RPMI8226 (cell line): Measurements from ENCODE around the gene RORB.

Source experiments
- DNase-seq: peaks from one replicate; pipeline ENCODE4 v3.0.0-alpha.2; 2015

The RORB gene

DNA sequence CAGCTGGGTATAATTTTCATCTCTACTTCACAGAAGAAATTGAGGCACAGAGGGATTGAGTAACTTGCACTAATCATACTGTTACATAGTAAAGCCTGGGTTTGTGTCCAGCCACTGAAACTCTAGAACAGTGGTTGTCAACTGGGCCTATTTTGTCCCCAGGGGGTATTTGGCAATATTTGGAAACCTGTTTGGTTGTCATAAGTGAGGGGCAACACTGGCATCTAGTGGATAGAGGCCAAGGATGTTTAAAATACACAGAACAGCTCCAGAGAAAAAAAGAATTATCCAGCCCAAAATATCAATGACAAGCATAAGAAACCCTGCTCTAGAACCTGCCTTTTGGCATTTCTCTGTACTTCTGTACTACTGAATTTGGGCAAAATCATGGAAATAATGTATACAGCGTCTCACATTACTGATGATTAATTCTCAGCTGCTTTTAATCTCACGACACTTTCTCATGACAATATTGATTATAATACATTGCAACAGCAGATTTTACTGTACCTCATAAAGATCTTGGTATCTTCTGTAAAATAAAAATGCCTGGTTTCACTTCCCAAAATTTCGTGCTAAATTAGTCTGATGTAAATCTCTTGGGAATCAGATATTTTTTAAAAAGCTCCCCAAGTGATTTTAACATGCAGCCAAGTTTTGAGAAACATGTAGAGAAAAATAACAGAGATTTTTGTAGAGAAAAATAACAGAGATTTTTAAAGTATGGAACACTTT lies 112.7 kb downstream of the RORB start:
- no peak for DNase-seq

DNA sequence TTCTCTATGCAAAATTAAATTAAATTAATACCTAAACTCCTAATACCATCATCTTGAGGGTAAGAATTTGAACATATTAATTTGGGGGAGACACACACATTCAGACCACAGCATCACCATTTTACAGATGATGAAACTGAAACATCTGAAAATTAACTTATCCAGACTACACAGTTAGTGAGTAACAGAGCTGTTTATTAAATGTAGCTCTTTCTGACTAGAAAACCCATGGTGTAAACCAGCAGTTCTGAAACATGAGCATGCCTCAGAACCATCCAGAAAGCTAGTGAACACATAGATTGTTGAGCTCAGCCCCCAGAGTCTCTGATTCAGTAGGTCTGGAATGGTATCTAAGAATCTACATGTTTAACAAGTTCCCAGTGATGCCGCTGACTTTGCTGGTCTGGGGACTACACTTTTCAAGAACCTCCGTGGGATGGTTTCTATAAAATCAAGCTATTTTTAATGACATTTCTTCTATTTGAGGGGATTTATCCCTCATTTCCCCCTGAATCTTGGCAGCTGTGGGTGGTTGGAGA lies 113.5 kb downstream of the RORB start:
- DNase-seq, result no peak

DNA sequence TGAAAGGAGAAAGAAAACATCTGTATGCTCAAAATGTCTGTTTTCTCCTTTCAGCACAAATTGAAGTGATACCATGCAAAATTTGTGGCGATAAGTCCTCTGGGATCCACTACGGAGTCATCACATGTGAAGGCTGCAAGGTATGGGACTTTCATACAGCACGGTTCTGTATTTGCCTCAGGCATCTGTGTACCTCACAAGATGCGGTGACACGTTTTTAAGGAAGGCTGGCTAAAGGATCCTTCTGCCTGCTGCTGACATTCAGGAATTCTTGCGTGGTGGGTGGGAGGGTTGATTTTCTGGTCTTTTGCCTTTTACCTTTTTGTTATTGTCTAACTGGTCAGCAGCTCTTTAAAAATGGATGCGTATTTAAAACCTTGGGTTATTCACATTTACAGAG lies 133.1 kb downstream of the RORB start:
- no peak for DNase-seq

GRCh38 chr9:74639112-74639511 lies 142.0 kb downstream of the RORB start:
- DNase-seq, result no peak

GRCh38 chr9:74642376-74642775 lies 145.2 kb downstream of the RORB start:
- DNase-seq, result no peak

DNA sequence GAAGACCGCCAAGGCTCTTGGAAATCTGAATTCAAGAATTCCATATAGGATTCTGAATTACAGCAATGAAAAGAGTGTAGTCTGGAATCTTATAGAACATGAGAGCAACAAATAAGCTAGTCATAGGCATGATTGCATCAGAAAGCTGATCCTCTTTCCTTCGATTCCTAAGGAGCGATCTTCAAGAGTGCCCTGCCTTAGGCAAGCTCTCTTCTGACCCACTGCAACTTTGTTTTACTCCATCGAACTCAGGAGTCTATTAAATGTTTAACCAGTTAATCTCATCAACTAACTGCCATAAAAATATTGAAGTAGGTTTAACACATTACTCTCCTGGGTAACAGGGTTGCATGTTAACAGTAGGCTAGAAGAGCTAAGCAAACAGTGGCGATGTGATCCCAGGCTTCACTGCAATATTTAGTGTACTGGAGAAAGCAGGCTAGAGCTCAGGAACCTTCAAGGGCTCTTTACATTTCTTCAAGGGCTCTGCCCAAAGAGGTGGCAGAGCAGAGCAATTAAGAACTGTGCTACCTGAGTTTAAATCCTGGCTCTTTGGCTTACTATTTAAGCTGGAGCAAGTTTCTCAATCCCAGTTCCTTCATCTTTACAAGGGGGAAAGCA lies 146.3 kb downstream of the RORB start:
- no peak for DNase-seq

- no peak for DNase-seq
Observed at GRCh38 chr9:74644023-74644422, 146.9 kb downstream of the RORB start.

DNA sequence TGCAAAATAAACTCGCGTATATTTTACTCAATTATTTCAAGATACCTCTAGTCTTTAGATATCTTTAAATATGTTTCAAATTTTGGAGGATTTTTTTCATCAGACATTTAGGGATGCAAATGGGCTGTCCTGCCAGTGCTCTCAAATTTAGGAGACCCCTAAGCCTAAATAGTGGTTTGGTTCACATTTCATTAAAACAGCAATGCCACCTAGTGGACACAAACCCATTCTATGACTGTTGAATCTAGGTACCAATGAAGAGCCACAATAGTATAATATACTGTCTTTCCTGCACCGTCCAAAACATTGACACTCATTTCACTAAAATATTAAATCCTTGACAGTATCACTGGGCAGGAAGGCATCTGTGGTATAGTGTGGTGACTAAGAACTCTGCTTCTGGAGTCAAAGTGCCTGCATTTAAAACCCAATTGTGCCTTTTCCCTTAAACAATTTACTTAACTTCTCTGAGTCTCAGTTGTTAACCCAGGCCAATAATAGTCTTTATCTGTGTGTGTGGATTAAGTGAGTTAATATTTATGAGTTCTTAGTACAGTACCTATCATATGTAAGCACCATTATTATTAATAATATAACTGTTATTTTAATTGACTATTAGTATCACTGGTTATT lies 148.0 kb downstream of the RORB start:
- DNase-seq, result peak; percentile 8

GRCh38 chr9:74653410-74654080 lies 156.4 kb downstream of the RORB start:
- DNase-seq, result no peak

- DNase-seq, result no peak
Observed at GRCh38 chr9:74662674-74663073, 165.5 kb downstream of the RORB start.

DNA sequence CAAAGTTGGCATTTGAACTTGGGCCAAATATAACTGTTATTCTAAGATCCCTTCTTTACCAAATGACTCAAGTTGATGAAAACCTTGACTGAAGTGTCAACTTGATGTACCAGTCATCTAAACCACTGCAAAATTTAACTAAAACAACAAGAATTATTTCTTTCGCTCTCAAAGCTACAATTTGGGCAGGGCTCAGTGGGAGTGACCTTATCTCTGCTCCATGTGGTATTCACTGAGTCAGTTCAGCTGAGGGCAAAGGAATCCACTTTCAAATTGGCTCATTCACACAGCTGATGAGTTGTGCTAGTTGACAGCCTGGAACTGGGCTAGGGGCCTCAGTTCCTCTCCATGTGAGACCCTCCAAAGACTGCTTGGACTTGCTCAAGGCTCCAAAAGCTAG lies 166.3 kb downstream of the RORB start:
- DNase-seq, result no peak

DNA sequence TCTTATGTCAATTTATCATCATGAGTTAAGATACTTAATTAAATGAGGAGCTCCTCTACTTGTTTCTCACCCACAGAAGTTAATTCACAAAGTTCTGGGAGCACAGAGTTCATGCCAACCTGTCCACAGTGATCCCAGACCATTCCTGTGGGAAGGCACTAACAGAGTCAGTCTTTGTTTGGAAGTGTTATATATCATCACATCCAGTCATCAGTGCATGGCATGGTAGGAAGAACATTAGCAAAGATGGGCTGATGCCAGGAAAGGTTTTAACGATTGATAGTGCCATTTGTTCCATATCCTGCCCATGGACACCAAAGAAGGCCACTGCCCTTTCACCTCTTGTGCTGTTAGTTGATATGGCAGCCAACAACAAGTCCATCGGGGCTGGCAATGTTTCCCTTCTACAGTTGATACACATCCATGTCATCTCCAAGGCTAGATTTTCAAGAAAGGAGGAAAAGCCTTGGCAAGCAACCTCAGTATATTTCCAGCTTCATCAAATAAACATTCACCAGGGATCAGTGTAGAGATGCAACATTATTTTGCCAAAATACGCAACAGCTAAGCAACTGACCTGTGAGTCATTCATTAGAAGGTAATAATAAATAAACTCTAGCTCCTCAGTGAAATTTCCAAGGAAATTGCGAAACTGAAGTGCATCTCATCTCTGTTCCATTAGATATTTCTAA lies 169.6 kb downstream of the RORB start:
- DNase-seq, result no peak

GRCh38 chr9:74672237-74672636 lies 175.1 kb downstream of the RORB start:
- no peak for DNase-seq

DNA sequence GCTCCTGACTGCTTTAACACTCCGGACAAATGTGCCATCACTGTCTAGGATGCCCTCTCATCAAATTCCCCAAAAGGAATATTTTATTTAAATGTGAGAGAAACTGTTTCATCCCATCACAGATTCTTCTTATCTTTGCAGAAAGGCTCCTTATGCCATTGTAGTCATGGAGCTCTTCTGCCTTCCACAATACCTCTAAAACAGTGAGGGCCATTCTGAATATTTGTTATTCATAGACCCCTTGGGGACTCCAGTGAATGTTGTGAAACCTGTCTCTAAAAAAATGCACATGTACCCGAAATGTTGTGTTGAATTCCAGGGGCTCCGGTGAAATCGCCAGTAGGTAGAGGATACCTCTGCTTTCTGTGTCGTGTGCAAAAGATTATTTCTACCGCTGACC lies 176.9 kb downstream of the RORB start:
- no peak for DNase-seq

DNA sequence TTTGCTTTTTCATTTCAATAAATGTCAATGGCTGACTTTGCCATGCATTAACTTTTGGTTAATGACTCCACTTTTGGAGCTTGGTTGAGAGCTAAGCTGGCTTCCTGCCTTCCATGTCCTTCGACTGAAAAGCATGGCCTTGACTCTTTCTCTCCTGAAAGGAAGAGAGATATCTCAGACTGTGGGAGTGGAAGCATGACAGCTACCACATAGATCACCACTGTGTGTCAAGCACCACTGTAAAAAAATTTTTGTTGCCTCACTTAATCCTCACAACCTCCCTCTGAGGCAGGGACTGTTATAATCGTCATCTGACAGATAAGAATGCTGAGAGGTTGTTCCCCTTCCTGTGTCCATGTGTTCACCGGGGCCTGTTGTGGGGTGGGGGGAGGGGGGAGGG lies 184.8 kb downstream of the RORB start:
- no peak for DNase-seq

GRCh38 chr9:74683322-74683721 lies 186.2 kb downstream of the RORB start:
- DNase-seq, result no peak

DNA sequence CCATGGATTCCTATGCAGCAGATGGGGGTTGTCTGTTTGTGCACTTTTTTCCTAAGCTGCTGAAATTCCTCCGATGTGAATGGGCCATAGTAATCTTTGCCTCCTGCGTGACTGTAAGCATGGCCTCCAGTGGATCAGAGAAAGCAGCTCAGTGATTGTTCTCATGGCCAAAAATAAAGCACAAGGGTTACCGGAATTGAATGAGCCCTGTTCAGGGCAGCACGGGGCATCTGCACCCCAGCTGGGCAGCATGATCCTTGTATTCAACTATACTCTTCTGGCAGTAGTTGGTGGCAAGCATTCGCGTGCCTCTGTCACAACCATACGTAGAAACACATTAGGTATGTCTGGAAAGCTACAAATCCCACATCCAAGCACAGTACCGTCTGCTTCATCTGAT lies 193.9 kb downstream of the RORB start:
- no peak for DNase-seq

GRCh38 chr9:74696520-74696919 lies 199.4 kb downstream of the RORB start:
- no peak for DNase-seq

GRCh38 chr9:74697535-74697934 lies 200.4 kb downstream of the RORB start:
- no peak for DNase-seq

DNA sequence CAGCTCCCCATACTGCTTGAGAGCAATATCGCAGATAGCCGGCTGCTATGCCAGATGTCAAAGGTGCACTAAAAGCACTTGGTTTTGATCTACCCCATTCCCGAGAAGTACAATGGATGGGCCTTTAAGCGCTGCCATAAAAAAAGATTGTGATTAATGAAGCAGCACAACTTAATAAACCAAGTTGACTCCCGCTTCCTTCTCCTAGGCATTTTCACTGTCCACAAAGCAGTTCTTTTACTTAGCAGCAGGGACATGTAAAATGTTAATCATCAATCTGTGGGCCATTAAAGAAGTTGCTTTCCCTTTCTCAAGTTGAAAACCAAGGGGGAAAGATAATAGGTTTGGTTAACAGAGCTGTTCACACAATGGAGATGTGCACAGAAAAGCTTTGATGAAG lies 214.2 kb downstream of the RORB start:
- DNase-seq, result no peak

DNA sequence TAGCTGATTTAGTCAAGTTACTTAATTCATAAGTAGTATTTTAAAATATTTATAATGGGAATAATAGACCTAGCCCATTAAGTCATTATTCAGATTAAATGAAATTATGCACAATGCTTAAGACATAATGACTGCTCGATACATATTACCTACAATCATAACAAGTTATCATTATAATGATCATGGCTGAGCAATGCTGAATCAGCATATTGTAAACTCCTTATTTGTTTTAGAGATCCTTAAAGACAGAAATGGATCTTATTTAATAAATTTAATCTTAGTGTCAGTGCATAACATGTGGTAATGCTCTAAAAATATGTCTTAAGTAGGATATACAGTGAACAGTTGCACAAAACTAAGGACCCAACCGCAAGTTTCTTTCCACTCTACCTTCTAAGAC lies 221.6 kb downstream of the RORB start:
- DNase-seq, result no peak

DNA sequence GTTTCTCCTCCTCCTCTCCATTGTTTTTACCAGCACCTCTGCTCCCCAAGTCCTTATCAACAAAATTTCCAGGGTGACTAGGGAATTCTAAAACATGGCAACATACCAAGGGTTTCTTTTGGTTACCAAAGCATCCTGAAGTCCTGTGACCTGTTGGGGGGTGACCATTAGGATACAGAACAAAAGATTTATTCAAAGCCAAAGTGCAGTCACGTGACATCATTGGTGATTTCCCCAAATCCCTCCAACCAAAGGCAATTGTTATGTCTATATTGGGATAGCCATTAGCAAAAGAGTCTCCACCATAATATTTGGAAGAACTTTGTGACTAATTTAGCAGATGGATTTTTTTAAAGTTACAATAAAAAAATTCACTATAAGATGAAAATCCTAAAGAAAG lies 222.2 kb downstream of the RORB start:
- DNase-seq, result no peak
